22Rv1 (cell line): ENCODE results near the gene LSS.

Experiments used
- ZFX ChIP-seq: fragments of 450-650 bp; IDR thresholded peaks from 2 replicates; pipeline ENCODE4 v1.6.1; 2017; ENCODE audit warnings: antibody characterized with exemption, borderline replicate concordance
- TF ChIP-seq, protein P1 (sequence below): fragments of 450-650 bp; IDR thresholded peaks from 2 replicates; pipeline ENCODE4 v1.5.1; 2017; ENCODE audit warnings: mild to moderate bottlenecking

DNA sequence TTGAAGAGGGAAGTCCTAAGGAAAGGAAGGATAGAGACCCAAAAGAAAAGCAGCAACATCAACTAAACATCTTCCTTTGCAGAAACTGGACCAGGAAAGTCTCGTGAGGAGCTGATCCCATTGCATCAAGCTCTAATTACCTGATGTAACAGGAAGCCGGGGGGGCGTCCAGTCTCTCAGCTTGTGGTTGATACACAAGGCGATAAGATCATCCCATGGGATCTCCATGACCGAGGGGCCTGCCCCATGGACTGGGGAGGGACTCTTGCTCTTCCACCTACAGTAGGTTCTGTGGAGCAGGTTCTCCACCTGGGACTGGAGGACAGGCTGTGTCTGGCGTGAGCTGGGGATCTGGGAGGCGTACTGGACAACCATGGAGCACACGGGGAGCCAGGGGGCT is 14.8 kb upstream of the LSS start:
- TF ChIP-seq, protein P1, sequence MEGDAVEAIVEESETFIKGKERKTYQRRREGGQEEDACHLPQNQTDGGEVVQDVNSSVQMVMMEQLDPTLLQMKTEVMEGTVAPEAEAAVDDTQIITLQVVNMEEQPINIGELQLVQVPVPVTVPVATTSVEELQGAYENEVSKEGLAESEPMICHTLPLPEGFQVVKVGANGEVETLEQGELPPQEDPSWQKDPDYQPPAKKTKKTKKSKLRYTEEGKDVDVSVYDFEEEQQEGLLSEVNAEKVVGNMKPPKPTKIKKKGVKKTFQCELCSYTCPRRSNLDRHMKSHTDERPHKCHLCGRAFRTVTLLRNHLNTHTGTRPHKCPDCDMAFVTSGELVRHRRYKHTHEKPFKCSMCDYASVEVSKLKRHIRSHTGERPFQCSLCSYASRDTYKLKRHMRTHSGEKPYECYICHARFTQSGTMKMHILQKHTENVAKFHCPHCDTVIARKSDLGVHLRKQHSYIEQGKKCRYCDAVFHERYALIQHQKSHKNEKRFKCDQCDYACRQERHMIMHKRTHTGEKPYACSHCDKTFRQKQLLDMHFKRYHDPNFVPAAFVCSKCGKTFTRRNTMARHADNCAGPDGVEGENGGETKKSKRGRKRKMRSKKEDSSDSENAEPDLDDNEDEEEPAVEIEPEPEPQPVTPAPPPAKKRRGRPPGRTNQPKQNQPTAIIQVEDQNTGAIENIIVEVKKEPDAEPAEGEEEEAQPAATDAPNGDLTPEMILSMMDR, result no peak
- TF ChIP-seq ZFX, result no peak
